Measurements from ENCODE around the gene HNF1B. TPM values are rescaled to one million over a fixed set of nuclear protein-coding genes. Genes with fewer than 3 reads are reported as not detected.

Gene HNF1B
- total RNA-seq, 1 donor from 2014 or later = 0.13 TPM

DNA sequence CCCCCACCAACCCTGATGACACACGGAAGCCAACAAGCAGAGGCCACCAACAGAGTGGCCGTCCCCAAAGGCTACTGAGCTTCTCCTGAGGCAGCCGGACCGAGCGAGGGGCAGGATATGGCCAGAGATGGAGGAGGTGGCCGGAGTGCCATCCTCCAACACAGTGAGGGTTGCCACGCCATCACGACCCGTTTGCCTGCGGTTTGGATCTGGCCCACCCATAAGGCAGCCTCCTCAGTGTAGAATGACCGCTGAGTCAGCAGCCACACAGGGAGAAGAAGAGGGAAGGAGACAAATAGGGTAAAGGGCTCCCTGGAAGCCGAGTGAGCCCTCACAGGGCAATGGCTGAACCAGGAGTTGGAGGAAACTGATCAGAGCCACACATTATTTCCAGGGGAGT, 13.8 kb downstream of the HNF1B start:
- H3K4me3 Mint-ChIP-seq (ENCODE audit: unreplicated experiment) = no peak overlapping the region
- H3K27me3 Mint-ChIP-seq (ENCODE audit: unreplicated experiment) = peaks cover 6% of the 10 kb centered on the region
- no peak overlapping the region for H3K27ac Mint-ChIP-seq (ENCODE audit: unreplicated experiment)
- TF ChIP-seq, protein P1, sequence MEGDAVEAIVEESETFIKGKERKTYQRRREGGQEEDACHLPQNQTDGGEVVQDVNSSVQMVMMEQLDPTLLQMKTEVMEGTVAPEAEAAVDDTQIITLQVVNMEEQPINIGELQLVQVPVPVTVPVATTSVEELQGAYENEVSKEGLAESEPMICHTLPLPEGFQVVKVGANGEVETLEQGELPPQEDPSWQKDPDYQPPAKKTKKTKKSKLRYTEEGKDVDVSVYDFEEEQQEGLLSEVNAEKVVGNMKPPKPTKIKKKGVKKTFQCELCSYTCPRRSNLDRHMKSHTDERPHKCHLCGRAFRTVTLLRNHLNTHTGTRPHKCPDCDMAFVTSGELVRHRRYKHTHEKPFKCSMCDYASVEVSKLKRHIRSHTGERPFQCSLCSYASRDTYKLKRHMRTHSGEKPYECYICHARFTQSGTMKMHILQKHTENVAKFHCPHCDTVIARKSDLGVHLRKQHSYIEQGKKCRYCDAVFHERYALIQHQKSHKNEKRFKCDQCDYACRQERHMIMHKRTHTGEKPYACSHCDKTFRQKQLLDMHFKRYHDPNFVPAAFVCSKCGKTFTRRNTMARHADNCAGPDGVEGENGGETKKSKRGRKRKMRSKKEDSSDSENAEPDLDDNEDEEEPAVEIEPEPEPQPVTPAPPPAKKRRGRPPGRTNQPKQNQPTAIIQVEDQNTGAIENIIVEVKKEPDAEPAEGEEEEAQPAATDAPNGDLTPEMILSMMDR (IDR thresholded peaks at IDR 0.05; ENCODE audit: unreplicated experiment) = no peak
- no peaks in the 10 kb centered on the region for H3K9me3 Mint-ChIP-seq (ENCODE audit: unreplicated experiment)
- DNase-seq (ENCODE audit: low spot score) = no peak
- peaks cover 8% of the 10 kb centered on the region for H3K4me1 Mint-ChIP-seq (ENCODE audit: unreplicated experiment)
- no peaks in the 10 kb centered on the region for H3K36me3 Mint-ChIP-seq (ENCODE audit: low read depth, unreplicated experiment)

DNA sequence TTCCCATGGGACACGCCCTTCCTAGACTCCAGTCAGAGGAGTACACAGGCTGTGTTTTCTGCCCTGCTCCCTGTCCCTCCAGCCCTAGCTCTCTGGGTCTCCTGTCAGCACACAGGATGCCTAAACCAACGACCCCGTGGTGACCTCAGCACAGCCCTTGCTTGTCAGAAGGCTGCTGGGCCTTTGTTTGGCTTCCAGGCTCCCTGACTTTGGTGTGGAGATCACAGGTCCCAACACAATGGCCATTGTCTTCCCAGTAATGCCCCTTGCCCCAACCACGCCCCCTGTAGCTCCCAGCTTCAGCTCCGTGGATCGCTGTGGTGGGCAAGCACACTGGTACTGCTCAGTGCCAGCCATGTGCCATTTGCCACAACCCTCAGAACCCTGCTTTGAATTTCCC, 15.0 kb downstream of the HNF1B start:
- Mint-ChIP-seq H3K4me3 (ENCODE audit: unreplicated experiment) (no peak overlapping the region), H3K27me3 (ENCODE audit: unreplicated experiment) (peaks cover 9% of the 10 kb centered on the region), H3K4me1 (ENCODE audit: unreplicated experiment) (peaks cover 8% of the 10 kb centered on the region), H3K36me3 (ENCODE audit: low read depth, unreplicated experiment) (no peaks in the 10 kb centered on the region), H3K27ac (ENCODE audit: unreplicated experiment) (peak overlapping the region; percentile 13), H3K9me3 (ENCODE audit: unreplicated experiment) (no peaks in the 10 kb centered on the region)
- TF ChIP-seq, protein P1 (IDR thresholded peaks at IDR 0.05; ENCODE audit: unreplicated experiment) = no peak
- no peak for DNase-seq (ENCODE audit: low spot score)

DNA sequence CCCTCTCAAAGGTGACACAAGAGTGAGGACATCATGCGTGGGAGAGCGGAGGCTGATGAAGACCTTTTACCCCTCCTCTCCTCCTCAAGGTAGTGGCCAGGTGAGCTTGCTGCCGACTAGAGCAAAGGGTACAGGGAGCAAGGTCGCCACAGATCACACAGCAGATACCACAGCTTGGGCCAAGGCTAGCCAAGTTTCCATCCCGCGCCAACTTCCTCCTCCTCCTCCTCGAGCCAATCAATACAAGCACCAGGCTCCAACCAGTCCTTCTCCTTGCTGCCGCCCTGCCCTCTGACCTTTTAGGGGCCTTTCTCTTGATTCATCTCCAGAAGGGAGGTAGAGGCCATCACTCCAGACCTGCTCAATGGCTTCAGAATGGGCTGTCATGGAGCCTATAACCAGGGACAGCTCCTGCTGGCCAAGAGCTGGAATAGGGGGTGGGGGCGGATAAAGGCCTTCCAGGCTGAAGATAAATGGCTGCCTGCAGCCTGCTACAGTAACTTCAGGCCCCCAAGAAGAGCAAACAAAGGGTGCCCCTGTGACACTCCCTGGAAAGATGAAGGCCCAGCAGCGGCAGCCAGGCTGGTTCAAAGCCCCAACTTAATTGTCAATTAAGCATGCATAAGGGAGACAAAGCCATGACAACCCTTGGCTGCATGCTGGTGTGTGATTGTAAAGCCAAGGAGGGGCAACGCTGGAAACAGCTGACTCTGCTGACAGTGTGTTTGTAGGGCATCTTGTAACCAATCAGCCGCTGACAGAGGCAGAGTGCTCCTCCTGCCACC, 17.8 kb downstream of the HNF1B start:
- DNase-seq (ENCODE audit: low spot score) = no peak
- peaks cover 8% of the 10 kb centered on the region for H3K27me3 Mint-ChIP-seq (ENCODE audit: unreplicated experiment)
- no peak overlapping the region for H3K27ac Mint-ChIP-seq (ENCODE audit: unreplicated experiment)
- H3K4me3 Mint-ChIP-seq (ENCODE audit: unreplicated experiment) = no peak overlapping the region
- H3K4me1 Mint-ChIP-seq (ENCODE audit: unreplicated experiment) = peaks cover 8% of the 10 kb centered on the region
- H3K9me3 Mint-ChIP-seq (ENCODE audit: unreplicated experiment) = no peaks in the 10 kb centered on the region
- no peaks in the 10 kb centered on the region for H3K36me3 Mint-ChIP-seq (ENCODE audit: low read depth, unreplicated experiment)
- TF ChIP-seq, protein P1 (IDR thresholded peaks at IDR 0.05; ENCODE audit: unreplicated experiment) = no peak

DNA sequence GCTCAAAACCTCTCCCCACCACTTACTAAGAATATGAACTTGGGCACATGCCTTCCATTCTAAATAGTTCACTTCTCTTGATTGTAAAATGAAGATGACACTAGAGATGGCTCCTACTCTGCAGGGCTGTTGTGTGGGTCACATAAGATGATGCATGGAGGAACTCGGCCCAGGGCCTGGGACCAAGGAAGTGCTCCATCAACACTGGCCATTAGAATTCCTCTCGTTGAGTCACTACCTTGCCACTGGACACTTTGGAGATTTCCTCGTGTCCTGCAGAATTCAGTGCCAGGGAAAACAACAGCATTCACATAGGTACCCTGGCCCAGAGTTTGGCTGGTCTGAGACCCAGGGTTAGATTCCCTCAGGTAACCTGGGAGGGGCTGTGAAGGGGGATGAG, 18.6 kb downstream of the HNF1B start:
- Mint-ChIP-seq H3K36me3 (ENCODE audit: low read depth, unreplicated experiment) (no peaks in the 10 kb centered on the region), H3K27me3 (ENCODE audit: unreplicated experiment) (peaks cover 6% of the 10 kb centered on the region), H3K4me1 (ENCODE audit: unreplicated experiment) (peaks cover 8% of the 10 kb centered on the region), H3K4me3 (ENCODE audit: unreplicated experiment) (no peak overlapping the region), H3K27ac (ENCODE audit: unreplicated experiment) (no peak overlapping the region), H3K9me3 (ENCODE audit: unreplicated experiment) (no peaks in the 10 kb centered on the region)
- no peak for DNase-seq (ENCODE audit: low spot score)
- TF ChIP-seq, protein P1 (IDR thresholded peaks at IDR 0.05; ENCODE audit: unreplicated experiment) = no peak

DNA sequence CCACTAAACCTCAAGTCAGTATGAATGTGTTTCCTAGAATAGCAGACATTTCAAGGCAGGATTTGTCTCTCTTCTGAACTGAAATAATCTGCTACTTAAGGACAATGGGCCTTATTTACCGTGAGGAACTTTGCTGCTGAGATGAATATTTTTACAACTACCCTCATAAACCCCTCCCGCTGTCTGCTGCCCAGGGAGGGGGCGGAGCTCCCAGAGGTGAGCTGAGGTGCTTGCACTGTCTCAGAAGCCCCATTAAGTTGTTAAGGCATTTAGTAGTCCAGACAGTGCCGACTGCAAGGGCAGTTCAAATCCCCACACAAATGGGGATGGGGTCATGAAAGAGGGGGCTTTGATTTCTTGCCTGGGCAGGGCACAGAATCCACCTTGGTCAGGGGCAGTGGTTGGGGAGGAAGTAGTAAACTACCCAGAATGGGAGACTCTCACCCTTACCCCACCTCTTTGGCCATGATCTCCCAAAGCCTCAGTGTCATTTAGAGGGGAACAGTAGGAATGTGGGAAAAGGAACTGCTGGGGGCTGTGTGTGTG, 19.2 kb downstream of the HNF1B start:
- Mint-ChIP-seq H3K4me3 (ENCODE audit: unreplicated experiment) (no peak overlapping the region), H3K36me3 (ENCODE audit: low read depth, unreplicated experiment) (no peaks in the 10 kb centered on the region), H3K27me3 (ENCODE audit: unreplicated experiment) (peaks cover 6% of the 10 kb centered on the region), H3K27ac (ENCODE audit: unreplicated experiment) (no peak overlapping the region), H3K4me1 (ENCODE audit: unreplicated experiment) (peaks cover 8% of the 10 kb centered on the region), H3K9me3 (ENCODE audit: unreplicated experiment) (no peaks in the 10 kb centered on the region)
- TF ChIP-seq, protein P1 (IDR thresholded peaks at IDR 0.05; ENCODE audit: unreplicated experiment) = no peak
- DNase-seq (ENCODE audit: low spot score) = no peak

Data from endothelial cell (in vitro differentiated cells).